DND-41 (cell line): Measurements from ENCODE around the gene KRTCAP3.

Experiments used
- CTCF ChIP-seq: IDR thresholded peaks from 2 replicates; pipeline ENCODE4 v1.5.1; 2012; ENCODE audit warnings: borderline replicate concordance, low read length, moderate library complexity, mild to moderate bottlenecking; ENCODE audit not compliant: poor library complexity, severe bottlenecking; ENCODE audit errors: extremely low read depth
- EZH2 ChIP-seq: IDR thresholded peaks from 3 replicates; pipeline ENCODE4 v1.6.1; 2012; ENCODE audit warnings: borderline replicate concordance, low read depth, mild to moderate bottlenecking, moderate library complexity, low read length, inconsistent platforms; ENCODE audit not compliant: severe bottlenecking

- peak; percentile 56 for TF ChIP-seq CTCF
- TF ChIP-seq EZH2: no peak
These were observed 34.2 kb upstream of the KRTCAP3 start for GRCh38 chr2:27407798-27408491.
